Body of pancreas (tissue), 4 donors: ENCODE results near the gene NPTXR. TPM values are rescaled to one million over a fixed set of nuclear protein-coding genes. Genes with fewer than 3 reads are reported as not detected.
"Not testable (repeated sequence)": the region's sequence is repeated elsewhere in the genome, so short reads cannot be mapped to it uniquely, and the experiment has no call there.

Source experiments
- ATAC-seq: fragments of 150-250 bp; one replicate; pipeline ENCODE4 v1.9.1; 2016
- DNase-seq, 4 donors: peaks; one replicate each; pipeline ENCODE4 v3.0.0-alpha.2; 2019
- H3K27ac ChIP-seq, 4 donors: fragments of 200-600 bp; sonication (generic); 1 replicate in 3 of 4; 2 replicates in 1 of 4; pipeline versions ENCODE4 v1.5.1 to v1.6.1; 2016 to 2019; ENCODE audit warnings: mild to moderate bottlenecking in 1 of 4, mixed read lengths in 1 of 4, moderate library complexity in 1 of 4
- H3K27me3 ChIP-seq, 2 donors: fragments of 200-600 bp; sonication (generic); one replicate each; pipeline ENCODE4 v1.6.0; 2016; ENCODE audit warnings: mild to moderate bottlenecking in 1 of 2
- H3K36me3 ChIP-seq, 2 donors: fragments of 200-600 bp; sonication (generic); replicated peaks in 1 of 2; 2 replicates each; pipeline ENCODE4 v1.5.1; 2016; ENCODE audit warnings: low read depth in 2 of 2; ENCODE audit not compliant: insufficient read depth in 1 of 2
- H3K4me1 ChIP-seq: fragments of 200-600 bp; sonication (generic); one replicate; pipeline ENCODE4 v1.6.0; 2016
- H3K4me3 ChIP-seq, 2 donors: fragments of 200-600 bp; sonication (generic); 1 replicate in 1 of 2; 2 replicates in 1 of 2; pipeline ENCODE4 v1.5.1; 2016 to 2019
- H3K9me3 ChIP-seq, 3 donors: fragments of 200-600 bp; sonication (generic); 1 replicate in 2 of 3; 2 replicates in 1 of 3; pipeline ENCODE4 v1.5.1; 2016
- CTCF ChIP-seq, 7 experiments: fragments of 450-650 bp in 4 of 7; fragments of 200-600 bp in 3 of 7; sonication (generic) in 3 of 7; IDR thresholded peaks; one replicate each; pipeline ENCODE4 v1.5.1; 2016 to 2019; ENCODE audit warnings: antibody characterized with exemption in 7 of 7
- POLR2A ChIP-seq, 3 donors: fragments of 450-650 bp; IDR thresholded peaks; one replicate each; pipeline ENCODE4 v1.6.1; 2016; ENCODE audit warnings: antibody characterized with exemption in 3 of 3, mild to moderate bottlenecking in 2 of 3
- WGBS, 2 donors: methylation state at CpG; one replicate each; pipeline ENCODE4 v1.1.5; 2017; 5-methylcytosine and 5-hydroxymethylcytosine counted together
- intact Hi-C: fragments of 100-400 bp; cut with DNase I; formaldehyde crosslinking; loops from one replicate; pipeline ENCODE4 v1.15.1; 2023
- total RNA-seq, 2 donors: library from RNA; depleted of rRNA; stranded (reverse); fragments of >200 nt; gene quantifications; one replicate each; pipeline ENCODE4 v1.1.0, GENCODE V29; 2016

The NPTXR gene
- total RNA-seq, 2 donors from 2014 or later, result 6.0 to 10.5 TPM

GRCh38 chr22:38861170-38861876 lies 17.5 kb upstream of the NPTXR start:
- TF ChIP-seq CTCF (IDR thresholded peaks at IDR 0.05) (no peak), POLR2A (IDR thresholded peaks at IDR 0.05) (no peak)
- DNase-seq (no peak), ATAC-seq (no peak)
- Histone ChIP-seq H3K36me3 (no peaks in the 10 kb centered on the region), H3K27ac (no peak overlapping the region), H3K4me3 (no peak overlapping the region), H3K9me3 (no peaks in the 10 kb centered on the region), H3K27me3 (no peaks in the 10 kb centered on the region), H3K4me1 (peaks cover 20% of the 10 kb centered on the region)
- intact Hi-C loops, result no loop called here
- 43 to 53% methylated on average over 13 of the region's 13 CpGs for WGBS, 2 donors

- Histone ChIP-seq H3K4me1 (peaks cover 19% of the 10 kb centered on the region), H3K4me3 (no peak overlapping the region), H3K27me3 (no peaks in the 10 kb centered on the region), H3K36me3 (no peaks in the 10 kb centered on the region), H3K27ac (no peak overlapping the region), H3K9me3 (no peaks in the 10 kb centered on the region)
- ATAC-seq (no peak), DNase-seq (no peak)
- TF ChIP-seq POLR2A (IDR thresholded peaks at IDR 0.05) (no peak), CTCF (IDR thresholded peaks at IDR 0.05) (no peak)
- WGBS, 2 donors, result 41 to 53% methylated on average over 17 to 22 of the region's 23 CpGs
- intact Hi-C loops, result no loop called here
Measured at GRCh38 chr22:38860283-38861169, 16.7 kb upstream of the NPTXR start.

DNA sequence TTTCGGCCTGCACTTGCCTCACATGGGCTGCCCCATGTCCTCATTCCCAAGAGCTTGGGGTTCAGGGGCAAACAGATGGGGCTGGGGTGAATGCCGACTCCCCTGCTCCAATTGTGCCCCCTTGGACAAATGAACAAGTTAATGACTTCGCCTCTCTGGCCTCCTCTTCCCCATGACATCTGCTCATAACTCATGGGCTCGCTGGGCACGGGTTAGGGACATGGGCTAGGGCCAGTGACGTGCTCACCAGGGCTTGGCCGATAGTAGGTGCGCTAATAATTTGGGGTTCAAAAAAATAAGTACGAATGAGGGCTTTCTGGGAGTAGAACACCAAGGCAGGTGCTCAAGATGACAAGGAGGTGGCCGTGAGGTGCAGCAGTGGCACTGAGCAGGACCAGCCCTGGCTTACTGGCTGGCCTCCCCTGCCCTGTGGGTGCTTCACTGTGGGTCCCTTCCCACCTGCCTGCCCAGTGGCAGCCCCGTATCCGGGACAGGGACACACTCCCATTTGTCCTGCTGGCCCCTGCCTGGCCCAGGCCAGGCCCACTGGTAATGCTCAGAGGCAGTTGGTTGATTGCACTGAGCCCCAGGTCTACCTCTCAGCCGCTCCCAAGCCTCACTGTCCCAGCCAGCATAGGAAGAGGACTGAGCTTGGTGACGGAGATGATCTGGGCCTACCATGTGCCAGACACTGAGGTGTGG lies 15.9 kb upstream of the NPTXR start:
- H3K4me3 ChIP-seq, result no peak overlapping the region
- DNase-seq (no peak), ATAC-seq (no peak)
- no peaks in the 10 kb centered on the region for H3K9me3 ChIP-seq
- 77 to 86% methylated on average over 9 to 14 of the region's 14 CpGs for WGBS, 2 donors
- peaks cover 11% of the 10 kb centered on the region for H3K4me1 ChIP-seq
- no peaks in the 10 kb centered on the region for H3K27me3 ChIP-seq
- intact Hi-C loops, result no loop called here
- H3K27ac ChIP-seq, result no peak overlapping the region
- no peaks in the 10 kb centered on the region for H3K36me3 ChIP-seq
- no peak for TF ChIP-seq POLR2A (IDR thresholded peaks at IDR 0.05)
- no peak for TF ChIP-seq CTCF (IDR thresholded peaks at IDR 0.05)

GRCh38 chr22:38858492-38858891 lies 14.7 kb upstream of the NPTXR start:
- Histone ChIP-seq H3K9me3 (no peaks in the 10 kb centered on the region), H3K4me1 (no peaks in the 10 kb centered on the region), H3K36me3 (no peaks in the 10 kb centered on the region), H3K27me3 (no peaks in the 10 kb centered on the region), H3K27ac (no peak overlapping the region), H3K4me3 (no peak overlapping the region)
- intact Hi-C loops, result no loop called here
- ATAC-seq (no peak), DNase-seq (no peak)
- 65 to 73% methylated on average over 9 of the region's 9 CpGs for WGBS, 2 donors
- no peak for TF ChIP-seq CTCF (IDR thresholded peaks at IDR 0.05)
- no peak for TF ChIP-seq POLR2A (IDR thresholded peaks at IDR 0.05)

- H3K27me3 ChIP-seq, H3K9me3 ChIP-seq, H3K27ac ChIP-seq, H3K4me3 ChIP-seq, intact Hi-C loops, ATAC-seq, H3K36me3 ChIP-seq, H3K4me1 ChIP-seq, DNase-seq: not testable (repeated sequence)
- WGBS, 2 donors, result 81 to 90% methylated on average over 7 of the region's 7 CpGs
Measured at GRCh38 chr22:38854476-38854875, 10.6 kb upstream of the NPTXR start.

DNA sequence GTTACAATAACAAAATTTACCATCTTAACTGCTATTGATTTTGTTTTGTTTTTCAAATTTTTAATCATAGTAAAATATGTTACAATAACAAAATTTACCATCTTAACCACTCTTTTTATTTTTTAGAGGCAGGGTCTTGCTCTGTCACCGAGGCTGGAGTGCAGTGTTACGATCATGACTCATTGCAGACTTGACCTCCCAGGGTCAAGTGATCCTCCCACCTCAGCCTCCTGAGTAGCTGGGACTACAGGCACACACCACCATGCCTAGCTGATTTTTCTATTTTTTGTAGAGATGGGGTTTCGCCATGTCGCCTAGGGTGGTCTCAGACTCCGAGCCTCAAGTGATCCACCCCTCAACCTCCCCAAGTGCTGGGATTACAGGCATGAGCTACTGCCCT lies 10.1 kb upstream of the NPTXR start:
- H3K27me3 ChIP-seq, H3K4me3 ChIP-seq, DNase-seq, H3K27ac ChIP-seq, ATAC-seq, H3K4me1 ChIP-seq, intact Hi-C loops, H3K36me3 ChIP-seq, H3K9me3 ChIP-seq: not testable (repeated sequence)
- 56 to 62% methylated on average over 5 of the region's 5 CpGs for WGBS, 2 donors
